ENCODE measurements around the gene TBC1D5.
A peak's percentile ranks its signal among the peaks of the same experiment; 100 is the strongest.
"Not testable (repeated sequence)": the region's sequence is repeated elsewhere in the genome, so short reads cannot be mapped to it uniquely, and the experiment has no call there.

TBC1D5 gene

DNA sequence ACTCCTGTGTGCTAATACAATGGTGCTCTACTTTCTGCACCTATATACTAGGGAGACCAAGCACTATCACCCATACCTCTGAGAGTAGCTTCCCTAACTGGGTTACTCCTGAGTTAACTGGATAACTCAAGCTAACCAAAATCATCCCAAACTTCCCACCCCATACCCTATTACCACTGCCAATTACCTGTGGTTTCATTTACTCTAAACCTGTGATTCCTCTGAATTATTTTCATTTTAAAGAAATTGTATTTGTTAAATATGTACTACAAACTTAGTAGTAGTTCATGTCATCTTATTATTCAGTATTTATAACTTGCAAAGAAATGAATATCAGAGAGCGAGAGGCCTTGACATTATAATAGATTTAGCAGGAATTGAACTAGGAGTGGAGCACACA is 340.5 kb downstream of the TBC1D5 start:
- DNase-seq (ENCODE audit: low read depth): no peak

DNA sequence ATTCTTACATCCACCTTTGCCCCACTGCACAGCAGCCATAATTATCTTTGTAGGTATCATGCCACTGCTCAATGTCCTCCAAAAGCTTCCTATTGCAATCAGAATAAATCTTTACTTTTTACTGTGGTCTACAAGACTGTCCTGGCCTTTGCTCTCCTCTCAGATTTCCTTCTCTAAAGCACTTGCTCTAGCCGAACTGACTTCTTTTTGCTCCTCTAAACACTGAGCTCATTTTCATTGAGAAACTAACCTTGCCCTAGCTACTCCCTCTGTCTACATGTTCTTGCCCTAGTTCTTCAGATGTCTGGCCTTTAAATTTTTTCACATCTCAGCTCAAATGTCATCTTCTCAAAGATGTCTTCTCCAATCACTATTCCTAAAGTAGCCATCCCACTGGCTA is 342.8 kb downstream of the TBC1D5 start:
- DNase-seq (ENCODE audit: low read depth): no peak

DNA sequence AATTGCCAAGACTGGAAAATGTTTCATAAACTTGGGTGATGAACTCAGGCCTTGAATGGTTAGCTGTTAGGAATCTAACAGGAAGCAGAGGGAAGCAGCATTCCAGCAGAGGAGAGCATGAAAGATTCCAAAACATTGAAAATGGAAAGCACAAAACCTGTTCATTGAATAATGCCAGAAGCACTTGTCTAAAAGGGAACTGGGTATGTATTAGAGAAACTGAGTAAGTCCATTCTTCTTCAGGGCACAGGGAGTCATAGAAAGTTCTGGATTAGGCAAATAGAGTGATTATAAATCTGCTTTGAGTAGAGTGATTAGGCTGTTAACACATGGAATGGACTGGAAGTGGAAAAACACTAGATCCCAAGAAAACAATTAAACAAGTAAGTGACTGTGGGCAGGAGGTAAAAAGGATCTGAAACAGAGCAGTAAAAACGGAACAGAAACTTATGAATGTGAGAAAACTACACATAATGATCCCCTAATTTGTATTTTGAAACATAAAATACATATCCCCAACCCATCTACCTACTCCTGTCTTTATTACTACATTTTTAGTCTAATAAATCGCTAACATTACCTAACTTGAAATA is 343.4 kb downstream of the TBC1D5 start:
- DNase-seq (ENCODE audit: low read depth): no peak

DNA sequence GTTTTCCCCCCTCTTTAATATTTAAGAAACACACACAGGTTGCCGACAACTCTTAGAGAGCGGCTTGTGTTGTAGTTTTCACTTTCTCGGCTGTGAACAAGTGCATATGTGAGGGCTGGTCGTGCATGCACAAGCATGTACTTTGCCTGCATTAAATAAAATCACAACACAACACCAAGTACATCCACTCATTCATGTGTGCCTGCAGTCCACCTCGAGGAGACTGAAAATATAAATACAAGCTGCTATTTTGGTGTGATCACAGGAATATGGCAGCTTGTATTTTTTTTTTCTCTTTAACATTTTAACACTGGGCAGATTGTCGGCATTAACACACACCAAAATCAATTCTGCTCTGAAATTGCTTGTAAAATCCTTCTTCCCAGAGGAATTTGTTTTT is 346.4 kb downstream of the TBC1D5 start:
- DNase-seq (ENCODE audit: low read depth): no peak

DNA sequence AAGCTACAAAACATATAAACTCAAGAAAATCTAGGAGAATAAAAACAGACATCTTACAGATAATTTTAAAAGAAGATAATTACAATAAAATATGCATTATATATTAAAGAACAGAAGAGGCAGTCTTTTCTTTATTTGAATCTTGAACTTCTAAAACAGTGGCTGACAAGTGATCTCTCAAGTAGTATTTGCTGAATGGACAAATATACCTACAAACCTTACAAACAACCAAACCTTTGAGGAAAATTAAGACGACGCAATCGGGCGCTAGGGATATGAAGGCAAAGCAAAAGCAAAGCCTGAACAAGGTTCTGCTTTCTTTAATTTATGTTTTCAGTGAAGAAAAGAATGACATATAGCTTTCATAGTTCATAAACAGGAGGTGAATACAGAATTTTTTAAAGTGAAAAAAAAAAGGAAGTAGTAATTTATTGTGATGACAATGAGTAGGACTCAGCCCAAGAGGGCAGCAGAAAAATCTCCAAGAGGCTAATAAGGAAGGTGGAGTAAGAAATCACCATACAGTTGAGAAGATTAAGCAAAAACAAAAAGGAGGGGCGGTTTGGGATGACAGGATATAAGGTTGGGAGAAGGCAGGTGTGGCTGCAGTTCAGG is 347.8 kb downstream of the TBC1D5 start:
- no peak for DNase-seq (ENCODE audit: low read depth)

DNA sequence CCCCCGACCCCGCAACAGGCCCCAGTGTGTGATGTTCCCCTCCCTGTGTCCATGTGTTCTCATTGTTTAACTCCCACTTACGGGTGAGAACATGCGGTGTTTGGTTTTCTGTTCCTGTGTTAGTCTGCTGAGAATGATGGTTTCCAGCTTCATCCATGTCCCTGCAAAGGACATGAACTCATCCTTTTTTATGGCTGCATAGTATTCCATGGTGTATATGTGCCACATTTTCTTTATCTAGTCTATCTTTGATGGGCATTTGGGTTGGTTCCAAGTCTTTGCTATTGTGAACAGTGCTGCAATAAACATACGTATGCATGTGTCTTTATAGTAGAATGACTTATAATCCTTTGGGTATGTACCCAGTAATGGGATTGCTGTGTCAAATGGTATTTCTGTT is 349.9 kb downstream of the TBC1D5 start:
- not testable (repeated sequence) for DNase-seq (ENCODE audit: low read depth)

DNA sequence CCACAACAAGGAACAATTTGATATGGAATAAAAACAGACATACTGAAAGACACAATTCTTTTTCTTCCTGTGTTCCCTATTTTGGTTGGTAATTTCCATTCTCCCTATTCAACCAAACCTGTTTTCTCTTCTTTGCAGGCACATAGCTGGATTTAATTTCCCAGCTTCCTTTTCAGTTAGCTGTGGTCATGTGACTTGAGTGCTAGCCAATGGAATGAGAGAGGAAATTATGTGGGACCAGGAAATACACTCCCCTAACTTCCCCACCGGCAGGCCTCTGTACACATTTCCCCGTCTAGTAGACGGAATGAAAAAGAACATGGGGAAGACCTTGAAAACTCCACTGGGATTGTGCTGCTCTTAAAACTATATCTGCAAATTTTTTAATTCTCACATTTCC is 351.6 kb downstream of the TBC1D5 start:
- DNase-seq (ENCODE audit: low read depth): no peak

DNA sequence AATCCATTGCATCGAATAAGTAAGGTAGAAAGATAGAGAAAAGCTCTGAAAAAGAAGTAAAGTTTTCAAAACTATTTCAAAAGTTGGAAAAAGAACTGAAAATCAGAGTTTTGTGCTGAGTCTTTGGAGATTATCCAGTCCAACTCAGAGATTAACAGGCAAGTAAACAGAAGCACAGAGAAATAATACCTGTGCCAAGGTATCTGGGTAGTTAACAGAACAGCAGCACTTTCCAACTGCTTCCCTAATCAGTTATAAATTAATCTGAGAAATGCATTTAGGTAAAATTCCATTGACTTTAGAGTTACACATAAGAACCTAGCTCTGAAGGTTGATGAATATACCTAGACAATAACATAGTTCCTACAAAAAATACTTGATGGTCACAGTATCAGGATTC is 355.3 kb downstream of the TBC1D5 start:
- DNase-seq (ENCODE audit: low read depth): no peak

DNA sequence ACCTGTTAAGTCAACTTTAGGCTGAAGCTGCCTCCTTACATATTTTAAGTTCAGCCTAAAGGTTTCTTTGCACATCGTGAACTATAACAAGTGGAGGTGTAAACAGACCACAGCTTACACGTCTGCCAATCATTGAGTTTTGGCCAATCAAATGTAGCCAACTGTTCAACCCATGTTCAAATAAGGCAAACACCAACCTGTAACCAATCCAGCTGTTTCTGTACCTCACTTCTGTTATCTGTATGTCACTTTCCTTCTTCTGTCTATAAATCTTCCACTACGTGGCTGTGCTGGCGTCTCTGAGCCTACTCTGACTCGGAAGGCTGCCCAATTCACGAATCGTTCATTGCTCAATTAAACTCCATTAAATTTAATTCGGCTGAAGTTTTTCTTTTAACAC is 356.0 kb downstream of the TBC1D5 start:
- no peak for DNase-seq (ENCODE audit: low read depth)

DNA sequence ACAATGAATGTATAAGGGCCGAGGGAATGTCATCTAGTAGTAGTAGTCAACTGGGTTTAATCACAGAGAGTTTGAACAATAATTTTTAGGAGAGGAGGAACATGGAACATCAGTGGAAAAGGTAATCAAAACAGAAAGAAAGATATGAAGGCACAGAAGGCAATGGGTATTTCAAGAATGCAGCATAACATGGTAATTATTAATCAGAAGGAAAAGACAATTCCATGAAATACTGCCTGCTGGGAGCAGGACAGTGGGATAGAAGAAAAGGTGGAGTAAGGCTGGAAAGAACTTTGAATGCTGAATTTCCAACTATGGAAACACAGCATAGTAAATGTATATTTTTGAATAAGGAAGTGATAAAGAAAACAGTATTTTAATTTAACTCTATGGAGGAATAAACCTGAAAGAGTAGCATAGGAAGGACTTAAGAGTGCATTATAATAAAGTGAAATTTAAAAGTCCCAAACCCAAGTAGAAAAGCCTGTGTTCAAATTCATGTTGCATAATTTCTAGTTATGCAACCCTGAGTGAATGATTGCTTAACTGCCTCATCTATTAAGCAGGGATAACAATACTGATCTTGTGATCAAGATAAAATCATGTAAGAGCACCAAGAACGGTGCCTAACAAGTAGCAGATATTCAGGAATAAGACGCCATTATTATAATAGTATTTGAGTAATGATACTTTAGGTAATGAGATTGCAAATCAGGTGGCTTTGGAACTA is 357.7 kb downstream of the TBC1D5 start:
- DNase-seq (ENCODE audit: low read depth): peak; percentile 8

DNA sequence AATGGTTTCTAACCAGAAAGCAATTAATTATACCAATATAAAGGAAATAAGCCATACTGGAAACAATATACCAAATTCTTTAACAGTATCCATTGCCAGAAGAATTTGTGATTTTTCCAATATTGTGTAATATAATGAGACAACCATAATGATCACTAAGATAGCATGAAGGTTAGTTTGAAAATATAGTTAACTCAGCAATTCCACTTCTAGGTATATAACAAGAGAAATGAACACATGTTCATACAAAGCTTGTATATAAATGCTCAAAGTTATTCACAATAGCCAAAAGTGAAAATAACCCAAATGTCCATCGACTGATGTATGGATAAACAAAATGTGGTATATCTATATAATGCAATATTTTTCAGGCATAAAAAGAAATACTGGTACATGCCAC is 369.1 kb downstream of the TBC1D5 start:
- DNase-seq (ENCODE audit: low read depth): no peak

DNA sequence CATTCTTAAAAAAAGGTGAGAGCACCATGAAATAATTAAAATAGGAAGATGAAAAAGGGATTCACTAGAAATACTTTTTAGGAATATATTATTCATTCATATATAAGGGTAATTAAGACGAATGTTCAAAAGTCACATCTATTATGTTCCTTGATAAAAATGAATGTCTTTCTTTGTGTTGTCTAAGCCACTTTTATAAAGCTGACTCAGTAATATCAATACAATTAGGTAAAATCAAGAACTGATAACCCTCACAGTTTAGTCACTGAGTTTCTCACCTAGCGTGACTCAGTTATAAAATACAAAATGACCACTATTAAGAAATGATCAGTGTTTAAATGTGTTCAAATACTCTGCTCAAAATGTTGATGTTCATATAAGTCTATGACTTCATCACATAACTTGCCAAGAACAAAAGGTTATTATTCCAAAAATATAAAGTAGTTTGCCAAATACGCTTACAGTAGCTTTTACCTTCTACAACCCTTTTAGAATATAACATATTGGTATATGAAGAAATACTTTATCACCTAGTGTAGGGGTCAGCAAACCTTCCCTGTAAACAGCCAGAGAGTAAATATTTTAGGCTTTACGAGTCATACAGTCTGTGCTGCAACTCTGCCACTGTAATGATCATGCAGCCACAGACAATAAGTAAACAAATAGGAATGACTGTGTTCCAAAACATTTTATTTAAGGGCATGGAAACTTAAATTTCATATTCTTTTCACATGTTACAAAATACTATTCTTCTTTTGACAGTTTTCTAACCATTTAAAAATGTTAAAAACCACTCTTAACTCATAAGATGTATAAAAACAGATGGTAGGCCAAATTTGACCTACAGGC is 369.8 kb downstream of the TBC1D5 start:
- peak; percentile 70 for DNase-seq (ENCODE audit: low read depth)

DNA sequence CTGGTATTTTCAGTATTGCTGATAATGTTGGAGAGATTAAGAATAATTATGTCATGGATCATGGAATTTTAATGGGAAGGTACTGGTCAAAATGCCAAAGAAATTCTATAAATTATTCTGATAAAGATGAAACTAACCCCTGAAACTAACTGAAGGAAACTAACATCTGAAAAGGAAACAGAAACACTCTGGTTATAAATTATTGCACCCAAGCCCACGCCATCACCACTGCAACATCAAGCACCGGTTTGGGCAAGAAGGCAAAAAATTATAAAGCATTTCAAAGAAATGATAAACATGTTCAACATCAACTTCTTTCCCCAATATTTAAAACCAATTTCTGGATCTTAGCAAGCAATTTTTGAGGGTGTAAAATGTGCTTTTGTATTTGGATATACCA is 372.5 kb downstream of the TBC1D5 start:
- no peak for DNase-seq (ENCODE audit: low read depth)

DNA sequence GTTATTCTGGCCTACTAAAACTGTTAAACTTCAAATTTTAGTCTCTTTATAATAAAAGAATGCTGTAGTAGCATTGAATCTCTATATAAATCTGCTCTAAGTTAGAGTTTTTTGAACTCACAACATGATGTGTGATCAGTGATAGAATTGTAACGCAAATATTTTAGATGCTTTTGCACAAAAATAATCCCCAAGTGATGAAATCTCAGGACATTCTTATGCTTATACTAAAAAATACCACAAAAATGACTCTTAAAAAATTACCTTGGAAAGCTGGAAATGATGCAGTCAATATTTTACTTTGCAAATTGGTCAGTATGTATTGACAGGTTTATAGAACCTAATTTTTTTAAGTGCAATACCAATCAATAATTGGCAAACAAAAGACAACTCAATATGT is 375.3 kb downstream of the TBC1D5 start:
- DNase-seq (ENCODE audit: low read depth): no peak

DNA sequence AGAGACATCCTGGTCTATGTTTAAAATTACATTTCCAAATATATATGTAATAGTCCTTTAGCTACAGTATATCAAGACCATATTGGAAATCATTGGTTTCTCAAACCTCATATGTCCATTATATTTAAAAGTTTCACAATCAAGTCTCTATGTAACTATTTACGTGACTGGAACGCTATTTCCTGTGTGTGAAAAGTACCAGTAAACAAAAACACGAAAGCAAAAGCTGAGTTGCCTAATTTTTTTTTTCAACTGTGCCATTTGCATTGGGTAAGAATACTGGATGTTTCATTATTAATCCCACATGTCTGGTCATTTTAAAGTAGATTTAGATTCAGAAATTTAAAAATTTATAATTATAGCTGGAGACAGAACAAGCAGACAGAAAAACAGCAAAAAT is 381.4 kb downstream of the TBC1D5 start:
- peak; percentile 91 for DNase-seq (ENCODE audit: low read depth)

DNA sequence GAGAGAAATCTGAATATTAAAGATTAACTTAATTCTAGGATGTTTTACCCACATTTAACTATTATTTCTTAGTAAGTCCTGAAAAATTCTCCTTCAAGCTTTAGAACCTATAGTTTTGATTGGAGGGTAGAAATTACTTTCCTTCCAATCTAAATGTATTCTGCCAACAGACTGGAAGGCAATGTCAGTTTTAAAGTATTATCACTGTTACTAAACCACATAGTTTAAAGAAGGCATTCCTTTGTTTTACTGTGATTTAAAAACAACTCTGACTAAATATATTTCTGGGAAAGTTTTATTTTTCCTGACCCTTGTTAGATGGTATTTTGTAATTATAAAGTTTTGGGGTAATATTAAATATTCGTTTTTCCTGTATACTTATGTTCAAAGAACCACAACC is 382.5 kb downstream of the TBC1D5 start:
- DNase-seq (ENCODE audit: low read depth): no peak

DNA sequence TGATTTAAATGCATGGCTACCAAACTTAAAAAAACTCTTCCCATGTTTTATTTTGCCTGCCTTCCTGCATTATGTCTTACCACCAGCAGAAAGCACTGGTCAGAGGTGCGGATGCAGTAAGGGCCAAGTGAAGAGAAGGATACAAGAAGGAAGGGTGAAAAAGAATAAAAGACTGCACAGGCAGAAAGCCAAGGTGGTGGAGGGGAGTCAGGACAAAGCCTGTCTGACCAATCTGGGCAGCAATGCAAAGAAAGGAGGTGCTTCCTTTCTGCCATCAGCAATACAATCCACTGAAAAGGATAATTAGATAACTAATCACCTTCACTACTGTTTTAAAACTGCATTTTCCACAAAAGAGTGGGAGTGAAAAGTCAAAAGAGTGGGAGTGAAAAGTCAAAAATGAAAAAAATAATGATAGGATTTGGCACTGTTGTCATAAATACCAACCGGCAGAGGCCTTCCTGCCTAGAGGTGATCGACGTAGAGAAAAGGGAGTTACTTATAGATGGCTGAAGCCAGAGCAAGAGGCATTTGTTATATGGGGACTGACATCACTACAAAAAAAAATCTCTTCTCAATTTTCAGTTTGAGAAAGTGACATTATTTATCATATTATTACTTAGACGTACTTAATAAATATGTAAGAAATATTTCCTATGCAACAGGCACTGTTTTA is 385.3 kb downstream of the TBC1D5 start:
- no peak for DNase-seq (ENCODE audit: low read depth)

DNA sequence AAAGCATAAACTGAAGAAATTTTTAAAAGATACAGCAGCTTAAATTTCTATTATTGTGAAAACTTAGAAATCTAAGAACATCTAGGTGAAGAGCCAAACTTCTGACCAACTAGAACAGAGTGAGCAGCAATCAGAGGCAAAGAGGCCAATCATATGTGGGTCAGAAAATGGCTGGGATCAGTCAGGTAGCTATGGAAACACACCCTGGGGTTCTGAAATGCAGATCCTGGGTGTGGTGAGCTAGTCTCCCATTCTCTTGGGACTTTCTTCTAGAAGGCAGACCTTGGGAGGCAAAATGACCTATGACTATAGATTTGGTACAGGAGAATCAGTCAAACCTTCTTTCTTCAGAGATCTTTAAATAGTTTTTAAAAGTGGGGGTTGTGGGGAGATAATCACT is 385.8 kb downstream of the TBC1D5 start:
- peak; percentile 64 for DNase-seq (ENCODE audit: low read depth)

DNA sequence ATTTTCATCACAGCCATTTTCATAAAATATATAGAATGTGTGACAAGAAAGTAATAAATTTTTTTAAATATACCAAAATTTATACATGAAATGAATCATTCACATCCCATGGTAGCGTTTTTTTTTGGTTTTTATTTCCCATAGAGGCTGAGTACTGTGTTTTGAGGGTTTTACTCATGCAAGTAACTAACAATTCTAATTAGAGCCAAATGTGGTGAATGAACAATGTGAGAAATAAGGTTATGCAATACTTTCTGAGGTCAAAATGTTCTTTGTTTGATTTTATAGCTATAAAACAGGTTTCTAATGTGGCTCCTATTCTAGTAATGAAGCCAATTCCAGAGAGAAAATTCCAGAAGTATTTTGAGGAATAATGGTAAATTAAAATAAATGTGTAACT is 386.8 kb downstream of the TBC1D5 start:
- peak; percentile 56 for DNase-seq (ENCODE audit: low read depth)

DNA sequence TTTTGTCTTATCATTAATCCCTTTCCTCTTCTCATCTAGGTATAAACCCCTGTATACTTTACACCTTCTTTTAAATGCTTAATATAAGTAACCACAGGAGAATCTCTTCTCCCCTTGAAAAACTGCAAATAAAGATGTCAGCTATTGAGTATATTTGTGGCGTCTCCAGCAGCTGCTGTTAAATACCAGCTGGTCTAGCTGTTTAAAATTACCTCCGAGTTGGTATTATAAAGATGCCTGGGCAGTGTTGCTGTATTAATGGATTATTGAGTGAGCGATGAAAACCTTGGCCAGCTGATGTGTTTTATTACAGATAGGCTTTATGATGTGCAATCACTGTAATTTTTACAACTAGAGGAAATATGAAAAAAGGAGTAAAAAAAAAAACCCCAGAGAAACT is 388.1 kb downstream of the TBC1D5 start:
- DNase-seq (ENCODE audit: low read depth): no peak

DNA sequence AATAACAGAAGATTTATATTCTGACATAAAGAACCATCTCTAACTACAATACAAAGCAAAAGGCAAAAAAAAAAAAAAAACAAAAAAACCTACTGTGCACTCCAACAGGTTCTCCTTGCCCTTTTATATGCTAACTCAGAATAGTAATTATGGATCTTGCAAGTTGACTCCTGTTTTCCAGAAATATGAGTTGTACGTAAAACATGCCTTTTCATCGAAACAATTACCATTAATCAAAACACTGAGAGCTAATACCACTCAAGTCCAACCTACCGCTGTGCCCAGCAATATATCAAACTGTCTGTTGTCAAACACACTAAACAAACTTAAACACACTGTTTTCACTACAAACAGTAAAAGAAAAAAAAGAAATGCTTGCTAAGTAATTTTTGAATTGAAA is 389.8 kb downstream of the TBC1D5 start:
- DNase-seq (ENCODE audit: low read depth): no peak

DNA sequence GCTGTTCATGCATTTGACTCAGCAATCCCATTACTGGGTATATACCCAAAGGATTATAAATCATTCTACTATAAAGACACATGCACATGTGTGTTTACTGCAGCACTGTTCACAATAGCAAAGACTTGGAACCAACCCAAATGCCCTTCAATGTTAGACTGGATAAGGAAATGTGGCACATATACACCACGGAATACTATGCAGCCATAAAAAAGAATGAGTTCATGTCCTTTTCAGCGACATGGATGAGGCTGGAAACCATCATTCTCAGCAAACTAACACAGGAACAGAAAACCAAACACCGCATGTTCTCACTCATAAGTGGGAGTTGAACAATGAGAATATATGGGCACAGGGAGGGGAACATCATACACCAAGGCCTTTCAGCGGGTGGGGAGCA is 391.2 kb downstream of the TBC1D5 start:
- not testable (repeated sequence) for DNase-seq (ENCODE audit: low read depth)

Measured in fibroblast of gingiva (primary cell).